HG02870 (cell line): ENCODE measurements around the gene ZNF468.
"Not testable (repeated sequence)": the region's sequence is repeated elsewhere in the genome, so short reads cannot be mapped to it uniquely, and the experiment has no call there.

Experiments
- ATAC-seq: cut with Tn5 transposase; IDR thresholded peaks from one replicate; pipeline ENCODE4 v1.9.1; 2021; ENCODE audit warnings: mild to moderate bottlenecking, moderate library complexity; ENCODE audit not compliant: unreplicated experiment

The ZNF468 gene

DNA sequence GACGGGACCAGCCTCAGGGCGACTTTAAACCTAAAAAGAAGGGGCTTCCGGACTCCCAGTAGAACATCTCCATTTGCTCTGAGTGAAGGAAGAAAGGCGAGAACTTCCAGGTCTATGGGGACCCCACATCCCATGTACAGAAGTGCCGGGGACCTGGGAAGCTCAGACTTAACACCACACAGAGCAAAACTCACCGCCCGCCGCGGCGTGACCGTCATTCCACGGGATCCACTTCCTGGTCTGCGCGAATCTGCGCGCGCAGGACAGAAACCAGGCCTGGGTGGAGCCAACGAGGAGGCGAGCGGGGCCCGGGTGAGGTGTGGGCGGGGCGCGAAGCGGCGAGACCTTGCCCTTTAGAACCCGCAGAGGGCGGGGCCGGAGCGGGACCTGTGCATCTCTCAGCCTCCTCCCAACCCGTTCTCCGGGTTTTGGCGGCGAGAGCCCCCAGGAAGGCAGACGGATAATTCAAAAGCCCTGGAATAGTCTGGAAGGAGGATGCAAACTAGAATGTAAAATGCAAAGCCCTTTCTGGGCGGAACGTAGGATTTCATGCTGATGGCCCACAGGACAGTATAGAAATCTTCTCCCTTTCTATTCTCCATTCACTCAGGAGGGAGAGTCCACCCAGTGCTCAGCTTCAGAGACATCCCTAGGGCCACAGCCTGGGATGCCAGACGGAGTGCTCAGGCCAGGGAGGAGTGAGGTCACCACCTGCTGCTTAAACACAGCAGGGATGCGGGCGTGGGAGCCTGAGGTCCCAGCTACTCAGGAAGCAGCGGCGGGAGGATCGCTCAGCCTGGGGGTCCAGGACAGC, at the start of gene ZNF468:
TSS of gene ZNF468 (minus strand) at position 242 of the 814 bp plus-strand sequence. CDS start 3,347 bp downstream, outside the sequence.
- ATAC-seq = peak; percentile 96

DNA sequence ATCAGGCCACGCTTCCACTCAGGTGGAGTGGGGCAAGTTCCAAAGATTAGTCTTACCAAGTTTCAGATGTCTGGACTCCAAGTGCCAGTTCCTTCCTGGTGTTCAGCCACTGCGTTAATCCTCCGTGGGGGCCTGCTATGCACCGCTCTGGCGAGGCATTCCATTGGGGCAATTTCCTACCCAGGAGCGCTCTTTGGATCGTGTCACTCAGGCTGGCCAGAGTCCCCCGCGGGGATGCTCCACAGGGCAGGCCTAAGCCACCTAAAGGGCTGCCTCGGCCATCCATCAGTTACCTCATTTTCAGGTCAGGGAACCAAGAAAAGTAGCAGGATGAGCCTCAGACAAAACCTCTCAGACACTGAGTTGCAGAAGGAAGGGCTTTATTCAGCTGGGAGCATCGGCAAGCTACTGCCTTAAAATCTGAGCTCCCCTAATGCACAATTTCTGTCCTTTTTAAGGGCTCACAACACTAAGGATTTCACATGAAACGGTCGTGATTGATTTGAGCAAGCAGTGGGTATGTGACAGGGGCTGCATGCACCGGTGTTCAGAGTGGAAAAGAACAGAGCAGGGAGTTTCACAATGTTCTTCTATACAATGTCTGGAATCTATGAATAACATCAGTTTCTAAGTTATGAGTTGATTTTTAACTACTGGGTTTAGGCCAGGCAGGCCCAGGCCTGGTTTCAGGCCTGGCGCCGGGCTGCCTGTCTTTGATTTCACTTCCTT, 46.8 kb upstream of the ZNF468 start:
- ATAC-seq = not testable (repeated sequence)

DNA sequence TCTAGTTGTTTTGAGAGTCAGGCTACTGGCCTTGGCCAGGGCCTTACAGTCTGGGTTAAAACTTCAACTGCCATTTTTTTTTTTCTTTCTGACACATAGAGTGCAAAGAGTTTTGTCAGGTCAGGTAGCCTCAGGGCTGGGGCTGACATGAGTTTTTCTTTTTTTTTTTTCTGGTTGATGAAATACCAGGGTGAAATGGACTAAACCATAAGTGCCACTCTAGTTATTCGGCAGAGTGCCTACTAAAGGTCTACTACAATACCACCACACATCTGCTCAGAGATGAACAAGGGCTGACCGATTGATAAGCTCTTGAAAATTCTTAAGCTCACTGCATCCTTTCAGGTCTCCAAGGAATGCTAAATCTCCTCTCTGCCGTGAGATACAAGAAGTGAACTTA, 44.4 kb upstream of the ZNF468 start:
- no peak for ATAC-seq

DNA sequence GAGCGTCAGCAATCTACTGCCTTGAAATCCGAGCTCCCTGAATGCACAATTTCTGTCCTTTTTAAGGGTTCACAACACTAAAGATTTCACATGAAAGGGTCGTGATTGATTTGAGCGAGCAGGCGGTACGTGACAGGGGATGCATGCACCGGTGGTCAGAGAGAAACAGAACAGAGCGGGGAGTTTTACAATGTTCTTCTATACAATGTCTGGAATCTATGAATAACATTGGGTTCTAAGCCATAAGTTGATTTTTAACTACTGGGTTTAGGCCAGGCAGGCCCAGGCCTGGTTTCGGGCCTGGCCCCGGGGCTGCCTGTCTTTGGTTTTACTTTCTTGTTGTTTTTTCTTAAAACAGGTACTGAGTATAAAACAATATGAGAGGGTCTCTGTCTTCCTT, 41.2 kb upstream of the ZNF468 start:
- not testable (repeated sequence) for ATAC-seq

DNA sequence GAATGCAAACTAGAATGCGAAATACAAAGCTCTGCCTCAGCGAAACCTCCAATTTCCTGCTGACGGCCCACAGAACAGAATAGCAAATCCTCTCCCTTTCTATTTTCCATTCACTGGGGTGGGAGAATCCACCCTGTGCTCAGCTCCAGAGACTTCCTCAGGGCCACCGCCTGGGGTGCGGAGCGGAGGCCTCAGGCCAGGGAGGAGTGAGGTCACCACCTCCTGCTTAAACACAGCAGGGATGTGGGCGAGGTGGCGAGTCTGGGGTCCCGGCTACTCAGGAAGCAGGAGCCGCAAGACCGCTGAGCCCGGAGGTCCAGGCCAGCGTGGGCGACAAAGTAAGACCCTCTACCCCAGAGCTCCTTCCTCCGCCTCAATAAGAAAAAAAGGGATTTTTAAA, 40.7 kb upstream of the ZNF468 start:
- ATAC-seq = no peak

DNA sequence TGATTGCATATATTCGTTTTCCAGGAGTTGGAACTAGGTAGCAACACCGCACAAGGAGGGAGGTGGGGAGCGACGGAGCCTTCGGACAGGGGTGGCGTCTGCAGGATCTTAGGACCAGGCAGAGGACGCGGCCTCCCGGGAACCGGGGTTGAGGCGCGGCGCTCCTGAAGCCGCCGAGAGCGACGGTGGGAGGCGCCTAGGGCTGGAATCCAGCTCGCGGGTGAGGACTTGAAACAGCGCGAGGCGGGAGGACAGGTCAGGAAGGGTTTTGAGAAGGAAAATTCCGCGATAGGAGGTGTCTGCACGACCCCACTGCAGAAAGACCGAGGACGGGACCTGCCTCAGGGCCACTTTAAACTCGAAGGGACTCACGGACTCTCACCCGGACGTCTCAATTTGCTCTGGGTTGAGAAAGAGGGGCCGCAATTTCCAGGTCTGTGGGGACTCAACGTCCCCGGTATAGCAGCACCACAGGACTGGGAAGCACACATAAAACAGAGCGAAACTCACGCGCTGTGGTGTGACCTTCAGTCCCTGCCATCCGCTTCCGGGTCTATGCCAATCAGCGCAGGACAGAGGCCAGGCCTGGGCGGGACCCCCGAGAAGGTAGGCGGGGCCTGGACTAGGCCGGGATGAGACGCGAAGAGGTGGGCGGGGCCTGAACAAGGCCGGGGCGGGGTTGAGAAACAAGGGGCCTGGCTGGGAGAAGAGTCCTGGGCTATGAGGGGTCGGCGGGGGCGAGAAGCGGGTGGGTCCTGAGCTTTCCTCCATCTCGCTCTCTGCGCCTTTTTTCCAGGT, 39.9 kb upstream of the ZNF468 start, which contains the start of gene ZNF320:
TSS of gene ZNF320 (minus strand) at position 498 of the 798 bp plus-strand sequence. CDS start 7,380 bp downstream, outside the sequence.
- peak; percentile 91 for ATAC-seq

DNA sequence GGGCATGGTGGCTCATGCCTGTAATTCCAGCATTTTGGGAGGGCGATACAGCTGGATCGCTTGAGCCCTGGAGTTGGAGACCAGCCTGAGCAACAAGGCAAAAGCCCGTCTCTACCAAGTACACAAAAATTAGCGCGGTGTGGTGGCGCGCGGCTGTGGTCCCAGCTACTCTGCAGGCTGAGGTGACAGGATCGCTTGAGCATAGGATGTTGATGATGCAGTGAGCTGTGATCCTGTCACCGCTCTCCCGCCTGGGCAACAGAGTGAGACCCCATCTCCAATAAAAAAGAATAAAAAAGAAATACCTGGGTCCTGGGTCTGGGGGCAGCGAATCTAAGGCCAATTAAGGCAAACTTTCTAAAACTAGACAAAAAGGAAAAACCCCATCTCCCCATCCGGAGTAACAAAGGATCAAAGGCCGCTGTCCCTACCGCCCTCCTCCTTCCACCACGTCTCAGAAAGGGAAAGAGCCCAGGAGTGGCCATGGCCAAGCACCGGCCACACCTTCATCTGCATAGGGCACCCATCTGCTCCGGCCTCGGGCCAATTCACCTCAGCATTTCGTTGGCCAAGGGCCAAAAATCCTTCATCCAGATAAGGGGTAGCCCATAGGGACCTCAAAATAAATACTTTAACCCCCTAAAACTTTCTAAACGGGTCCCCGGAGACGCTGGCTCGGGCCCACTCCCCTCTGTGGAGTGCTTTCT, 39.2 kb upstream of the ZNF468 start:
- ATAC-seq = no peak

DNA sequence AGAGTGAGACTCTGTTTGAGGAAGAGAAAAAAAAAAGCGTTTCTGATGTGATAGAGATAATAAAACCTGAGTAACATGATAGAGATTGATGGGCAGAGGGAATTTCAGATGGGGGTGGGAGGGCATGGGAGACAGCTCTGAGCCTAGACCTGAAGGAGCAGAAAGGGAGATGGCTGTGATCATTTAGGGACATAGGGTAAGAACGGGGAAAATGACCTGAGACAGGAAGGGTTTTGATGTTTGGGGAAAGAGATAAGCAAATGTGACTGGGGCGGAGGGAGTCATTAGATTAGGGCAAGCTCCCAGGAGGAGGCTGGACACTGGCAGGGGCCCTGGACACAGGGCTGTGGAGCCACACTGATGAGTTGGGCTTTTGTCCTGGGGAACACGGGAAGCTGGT, 33.9 kb upstream of the ZNF468 start:
- ATAC-seq = no peak

DNA sequence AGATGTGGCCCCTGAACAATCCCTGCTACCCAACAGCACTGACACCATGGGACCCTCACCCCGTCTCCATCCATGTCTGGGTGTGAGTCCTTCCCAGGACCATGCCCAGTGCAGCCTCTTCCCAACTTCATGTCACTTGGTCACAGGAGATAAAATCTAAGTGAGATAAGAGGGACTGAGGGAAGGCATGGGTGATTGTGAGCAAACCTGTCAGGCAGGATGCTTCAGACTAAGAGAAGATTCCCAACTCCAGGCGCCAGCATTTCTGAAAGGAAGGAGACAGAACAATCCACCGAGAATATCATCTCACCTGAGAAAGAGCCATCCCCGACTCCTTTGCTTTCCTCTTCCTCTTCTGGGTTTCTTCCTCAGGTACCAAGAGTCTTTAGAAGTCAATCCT, 32.5 kb upstream of the ZNF468 start:
- ATAC-seq = no peak

DNA sequence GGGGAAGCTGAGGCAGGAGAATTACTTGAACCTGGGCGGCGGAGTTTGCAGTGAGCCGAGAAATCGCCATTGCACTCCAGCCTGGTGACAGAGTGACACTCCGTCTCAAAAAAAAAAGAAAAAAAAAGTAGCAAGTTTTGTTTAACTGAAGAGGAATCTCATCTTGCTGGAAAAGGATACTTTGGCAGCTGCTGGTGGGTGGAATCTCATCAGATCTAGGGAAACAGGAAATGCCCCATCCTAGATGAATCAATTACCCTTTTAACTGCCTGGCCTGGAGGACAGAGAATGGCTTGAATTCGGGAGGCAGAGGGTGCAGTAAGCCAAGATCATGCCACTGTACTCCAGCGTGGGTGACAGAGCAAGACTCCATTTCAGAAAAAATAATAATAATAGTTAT, 31.7 kb upstream of the ZNF468 start:
- ATAC-seq = no peak

DNA sequence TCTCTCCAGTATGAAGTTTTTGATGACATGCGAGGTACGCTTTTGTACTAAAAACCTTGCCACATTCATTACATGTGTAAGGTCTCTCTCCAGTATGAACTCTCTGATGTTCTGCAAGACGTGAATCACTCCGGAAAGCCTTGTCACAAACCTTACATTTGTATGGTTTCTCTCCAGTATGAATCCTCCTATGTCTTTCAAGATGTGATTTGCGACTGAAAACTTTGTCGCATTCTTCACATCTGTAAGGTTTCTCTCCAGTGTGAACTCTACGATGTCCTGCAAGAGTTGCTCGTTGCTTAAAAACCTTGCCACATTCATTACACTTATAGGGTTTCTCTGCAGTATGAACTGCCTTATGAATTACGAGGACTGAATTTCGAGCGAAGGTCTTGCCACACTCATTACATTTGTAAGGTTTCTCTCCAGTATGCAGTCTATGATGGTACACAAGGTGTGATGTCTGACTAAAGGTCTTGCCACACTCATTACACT, 23.5 kb upstream of the ZNF468 start:
- ATAC-seq = no peak

DNA sequence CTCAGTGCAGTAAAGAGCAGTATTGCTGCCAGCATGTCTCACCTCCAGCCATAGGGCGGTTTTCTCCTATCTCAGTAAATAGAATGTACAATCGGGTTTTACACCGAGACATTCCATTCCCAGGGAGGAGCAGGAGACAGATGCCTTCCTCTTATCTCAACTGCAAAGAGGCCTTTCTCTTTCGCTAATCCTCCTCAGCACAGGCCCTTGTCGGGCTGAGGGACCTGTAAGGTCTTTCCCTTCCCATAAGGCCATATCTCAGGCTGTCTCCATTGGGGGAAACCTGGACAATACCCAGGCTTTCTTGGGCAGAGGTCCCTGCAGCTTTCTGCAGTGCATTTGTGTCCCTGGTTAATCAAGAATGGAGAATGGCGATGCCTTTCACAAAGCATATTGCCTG, 15.6 kb upstream of the ZNF468 start:
- not testable (repeated sequence) for ATAC-seq

DNA sequence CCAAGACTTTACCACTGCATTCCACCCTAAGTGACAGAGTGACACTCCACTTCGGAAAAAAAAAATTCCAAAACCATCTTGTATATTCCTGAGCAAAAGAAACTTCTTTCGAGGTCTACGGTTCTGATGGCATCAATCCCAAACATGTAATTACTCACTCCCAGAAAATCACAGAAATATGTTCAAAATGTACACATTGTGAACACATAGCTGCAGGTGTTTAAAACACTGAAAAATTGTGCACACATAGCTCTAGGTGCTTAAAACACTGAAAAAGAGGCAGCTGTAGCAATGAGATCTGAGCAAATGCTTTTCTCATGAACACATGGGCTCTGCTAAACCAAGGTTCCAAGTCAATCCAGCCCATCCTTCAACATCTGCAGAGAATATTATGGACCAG, 14.0 kb upstream of the ZNF468 start:
- ATAC-seq = no peak

DNA sequence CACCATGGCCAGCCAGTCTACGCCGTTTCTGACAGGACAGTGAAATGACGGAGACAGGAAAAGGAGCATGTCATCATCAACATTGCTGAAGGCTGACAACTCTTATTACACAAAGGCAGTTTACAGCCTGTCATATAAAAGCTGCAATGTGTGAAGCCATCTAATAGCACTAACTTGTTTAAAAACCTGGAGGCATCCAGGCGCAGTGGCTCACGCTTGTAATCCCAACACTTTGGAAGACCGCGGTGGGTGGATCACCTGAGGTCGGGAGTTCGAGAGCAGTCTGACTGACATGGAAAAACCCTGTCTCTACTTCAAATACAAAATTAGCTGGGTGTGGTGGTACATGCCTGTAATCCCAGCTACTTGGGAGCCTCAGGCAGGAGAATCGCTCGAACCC, 10.6 kb upstream of the ZNF468 start:
- not testable (repeated sequence) for ATAC-seq

DNA sequence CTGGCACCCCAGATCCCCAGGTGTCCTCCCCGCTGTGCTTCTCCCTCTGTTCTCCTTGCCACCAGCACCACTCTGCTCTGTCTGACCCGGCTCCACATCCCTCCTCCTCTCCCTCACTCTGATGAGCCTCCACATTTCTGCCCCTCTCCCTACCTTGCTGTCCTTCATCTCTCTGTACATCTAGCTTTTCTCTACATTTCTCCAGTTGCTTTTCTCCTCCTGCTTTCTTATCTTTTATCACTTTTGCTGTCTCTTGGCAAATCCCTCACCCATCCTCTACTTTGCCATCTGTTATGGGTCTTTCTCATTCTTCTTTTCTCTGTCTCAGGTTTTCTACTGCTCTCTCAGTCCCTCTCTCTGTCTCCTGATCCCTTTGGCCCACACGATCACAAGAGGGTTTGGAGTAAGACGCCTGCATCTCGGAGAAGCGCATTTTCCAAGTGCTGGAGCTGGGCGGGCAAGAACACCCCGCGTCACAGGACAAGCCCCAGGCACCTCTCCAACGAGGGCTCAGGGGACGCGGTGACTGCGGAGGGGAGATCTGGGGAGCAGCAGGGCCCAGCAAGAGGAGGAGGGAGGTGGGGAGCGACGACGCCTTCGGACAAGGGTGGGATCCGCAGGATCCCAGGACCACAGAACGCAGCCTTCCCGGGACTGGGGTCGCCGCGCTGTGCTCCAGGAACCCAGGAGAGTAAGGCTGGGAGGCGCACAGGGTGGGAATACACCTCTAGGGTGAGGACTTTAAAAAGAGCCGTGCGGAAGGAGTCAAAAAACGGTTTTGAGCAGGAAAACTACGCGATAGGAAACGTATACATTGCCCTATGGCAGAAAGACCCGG, 660 bp downstream of the ZNF468 start:
- peak; percentile 22 for ATAC-seq

DNA sequence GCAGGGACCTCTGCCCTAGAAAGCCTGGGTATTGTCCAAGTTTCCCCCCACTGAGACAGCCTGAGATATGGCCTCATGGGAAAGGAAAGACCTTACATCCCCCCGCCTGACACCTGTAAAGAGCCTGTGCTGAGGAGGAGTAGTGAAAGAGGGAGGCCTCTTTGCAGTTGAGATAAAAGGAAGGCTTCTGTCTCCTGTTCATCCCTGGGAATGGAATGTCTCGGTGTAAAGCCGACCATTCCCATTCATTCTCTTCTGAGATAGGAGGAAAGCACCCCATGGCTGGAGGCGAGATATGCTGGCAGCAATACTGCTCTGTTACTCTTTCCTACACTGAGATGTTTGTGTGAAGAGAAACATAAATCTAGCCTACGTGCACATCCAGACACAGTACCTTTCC, 10.1 kb downstream of the ZNF468 start:
- not testable (repeated sequence) for ATAC-seq

DNA sequence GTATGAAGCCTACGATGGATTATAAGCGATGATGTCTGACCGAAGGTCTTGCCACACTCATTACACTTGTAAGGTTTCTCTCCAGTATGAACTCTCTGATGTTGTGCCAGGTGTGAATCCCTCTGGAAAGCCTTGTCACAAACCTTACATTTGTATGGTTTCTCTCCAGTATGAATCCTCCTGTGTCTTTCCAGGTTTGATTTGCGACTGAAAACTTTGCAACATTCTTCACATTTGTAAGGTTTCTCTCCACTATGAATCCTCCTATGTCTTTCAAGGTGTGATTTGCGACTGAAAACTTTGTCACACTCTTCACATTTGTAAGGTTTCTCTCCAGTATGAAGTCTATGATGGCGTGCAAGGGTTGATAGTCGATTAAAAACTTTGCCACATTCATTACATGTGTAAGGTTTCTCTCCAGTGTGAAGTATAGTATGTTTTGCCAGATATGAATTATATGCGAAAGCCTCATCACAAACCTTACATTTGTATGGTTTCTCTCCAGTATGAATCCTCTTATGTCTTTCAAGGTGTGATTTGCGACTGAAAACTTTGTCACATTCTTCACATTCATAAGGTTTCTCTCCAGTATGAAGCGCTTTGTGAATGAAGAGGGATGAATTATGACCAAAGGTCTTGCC, 16.5 kb downstream of the ZNF468 start:
- not testable (repeated sequence) for ATAC-seq

DNA sequence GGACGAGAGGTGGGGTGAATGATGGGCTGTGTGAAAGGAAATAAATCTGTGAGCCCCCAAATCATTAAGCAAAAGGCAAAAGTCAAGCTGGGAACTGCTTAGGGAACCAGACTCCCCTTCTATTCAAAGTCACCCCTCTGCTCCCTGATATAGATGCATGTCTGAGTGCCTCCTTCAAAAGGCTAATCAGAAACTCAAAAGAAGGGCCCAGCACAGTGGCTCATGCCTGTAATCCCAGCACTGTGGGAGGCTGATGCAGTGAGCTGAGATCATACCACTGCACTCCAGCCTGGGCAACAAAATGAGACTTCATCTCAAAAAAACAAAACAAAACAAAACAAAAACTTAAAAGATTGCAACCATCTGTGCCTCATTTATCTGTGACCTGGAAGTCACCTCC, 23.1 kb downstream of the ZNF468 start:
- ATAC-seq = not testable (repeated sequence)

DNA sequence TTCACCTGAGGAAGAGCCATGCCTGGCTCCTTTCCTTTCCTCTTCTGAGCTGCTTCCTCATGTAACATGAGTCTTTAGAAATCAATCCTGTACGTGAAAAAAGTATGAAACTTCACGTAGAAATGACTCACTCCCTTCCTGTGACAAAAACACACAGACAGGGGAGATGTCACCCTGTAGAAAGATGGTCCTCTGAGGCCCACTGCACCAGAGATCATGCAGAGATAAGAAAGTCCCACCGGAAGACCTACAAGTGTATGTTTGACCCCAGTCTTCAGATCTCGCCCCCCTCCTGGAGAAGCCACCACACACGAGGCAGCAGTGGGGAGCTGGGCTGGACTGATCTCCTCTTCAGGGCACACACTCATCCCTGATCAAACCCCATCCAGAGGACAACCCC, 23.9 kb downstream of the ZNF468 start:
- ATAC-seq = not testable (repeated sequence)
